Loucy (cell line): ENCODE results near the gene C8B.

ENCODE experiments used
- EZH2phosphoT487 ChIP-seq: fragments of 200-600 bp; IDR thresholded peaks from 2 replicates; pipeline ENCODE4 v1.6.1; 2018; ENCODE audit warnings: antibody characterized with exemption, mild to moderate bottlenecking, moderate library complexity, borderline replicate concordance
- TF ChIP-seq, protein P1 (sequence below): fragments of 200-600 bp; sonication (generic); conservative IDR thresholded peaks from 2 replicates; pipeline ENCODE4 v1.5.1; 2014; ENCODE audit warnings: mild to moderate bottlenecking, antibody characterized with exemption, low read length

DNA sequence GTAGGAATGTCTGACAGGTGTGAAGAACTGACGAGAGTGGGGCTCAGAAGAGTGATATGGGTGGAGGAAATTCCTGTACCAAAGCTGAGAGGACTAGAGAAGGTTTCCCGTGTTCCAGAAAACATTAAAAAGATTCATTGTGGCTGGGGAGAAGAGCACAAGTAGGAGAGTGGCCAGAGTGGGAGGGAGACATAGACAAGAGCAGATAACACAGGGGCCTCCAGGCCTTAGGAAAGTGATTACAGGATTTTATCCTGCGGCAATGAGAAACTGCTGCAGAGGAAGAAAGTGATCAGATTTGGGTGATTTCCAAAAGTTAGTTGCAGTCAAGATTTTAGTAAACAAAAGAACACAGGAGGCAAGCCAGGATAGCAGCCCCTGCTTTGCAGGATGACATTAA lies 7.9 kb downstream of the C8B start:
- TF ChIP-seq, protein P1, sequence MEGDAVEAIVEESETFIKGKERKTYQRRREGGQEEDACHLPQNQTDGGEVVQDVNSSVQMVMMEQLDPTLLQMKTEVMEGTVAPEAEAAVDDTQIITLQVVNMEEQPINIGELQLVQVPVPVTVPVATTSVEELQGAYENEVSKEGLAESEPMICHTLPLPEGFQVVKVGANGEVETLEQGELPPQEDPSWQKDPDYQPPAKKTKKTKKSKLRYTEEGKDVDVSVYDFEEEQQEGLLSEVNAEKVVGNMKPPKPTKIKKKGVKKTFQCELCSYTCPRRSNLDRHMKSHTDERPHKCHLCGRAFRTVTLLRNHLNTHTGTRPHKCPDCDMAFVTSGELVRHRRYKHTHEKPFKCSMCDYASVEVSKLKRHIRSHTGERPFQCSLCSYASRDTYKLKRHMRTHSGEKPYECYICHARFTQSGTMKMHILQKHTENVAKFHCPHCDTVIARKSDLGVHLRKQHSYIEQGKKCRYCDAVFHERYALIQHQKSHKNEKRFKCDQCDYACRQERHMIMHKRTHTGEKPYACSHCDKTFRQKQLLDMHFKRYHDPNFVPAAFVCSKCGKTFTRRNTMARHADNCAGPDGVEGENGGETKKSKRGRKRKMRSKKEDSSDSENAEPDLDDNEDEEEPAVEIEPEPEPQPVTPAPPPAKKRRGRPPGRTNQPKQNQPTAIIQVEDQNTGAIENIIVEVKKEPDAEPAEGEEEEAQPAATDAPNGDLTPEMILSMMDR = no peak
- TF ChIP-seq EZH2phosphoT487 = no peak
